ENCODE data around the gene OR5AU1. TPM values are rescaled to one million over a fixed set of nuclear protein-coding genes. Genes with fewer than 3 reads are reported as not detected.
A peak's percentile ranks its signal among the peaks of the same experiment; 100 is the strongest.

The OR5AU1 gene
- total RNA-seq, 2 experiments from 2014 or later: 0.02 TPM; not detected in 1

GRCh38 chr14:21197418-21198205 is 41.7 kb upstream of the OR5AU1 start:
- Mint-ChIP-seq H3K27ac (no peak overlapping the region), H3K36me3 (ENCODE audit: low read depth) (peaks cover 2% of the 10 kb centered on the region), H3K4me3 (no peak overlapping the region), H3K27me3 (no peaks in the 10 kb centered on the region), H3K4me1 (peaks cover 2% of the 10 kb centered on the region), H3K9me3 (ENCODE audit: low read depth) (no peaks in the 10 kb centered on the region)
- ChIA-PET POLR2A (interaction anchor here (0.6 kb wide), 1 partner anchor 15 kb away, joined by 3 read pairs; no protein-coding TSS in a partner anchor), CTCF (interaction anchor here (1.1 kb wide), 1 partner anchor 183 kb away, joined by 4 read pairs; no protein-coding TSS in a partner anchor)
- DNase-seq (no peak), ATAC-seq (no peak)
- intact Hi-C loops (cut with DNase I, micrococcal nuclease): no loop called here

GRCh38 chr14:21194597-21194996 is 38.7 kb upstream of the OR5AU1 start:
- peaks cover 6% of the 10 kb centered on the region for H3K4me1 Mint-ChIP-seq
- H3K4me3 Mint-ChIP-seq: no peak overlapping the region
- H3K27ac Mint-ChIP-seq: no peak overlapping the region

GRCh38 chr14:21192875-21193535 is 37.1 kb upstream of the OR5AU1 start:
- ChIA-PET POLR2A (interaction anchor here (0.6 to 1.5 kb wide), 2 partner anchors 10 to 186 kb away, joined by 4 to 5 read pairs; no protein-coding TSS in a partner anchor), CTCF (interaction anchor here (0.6 to 1.4 kb wide), 6 partner anchors 10 to 178 kb away, joined by 4 to 5 read pairs (median 4); no protein-coding TSS in a partner anchor)
- DNase-seq (no peak), ATAC-seq (no peak)
- peaks cover 6% of the 10 kb centered on the region for H3K4me1 Mint-ChIP-seq
- H3K9me3 Mint-ChIP-seq (ENCODE audit: low read depth): no peaks in the 10 kb centered on the region
- H3K4me3 Mint-ChIP-seq: peak overlapping the region; percentile 53
- H3K36me3 Mint-ChIP-seq (ENCODE audit: low read depth): no peaks in the 10 kb centered on the region
- H3K27ac Mint-ChIP-seq: no peak overlapping the region
- intact Hi-C loops (cut with DNase I, micrococcal nuclease): no loop called here
- H3K27me3 Mint-ChIP-seq: no peaks in the 10 kb centered on the region

More at GRCh38 chr14:21194597-21194996, 38.7 kb upstream of the OR5AU1 start:
- no peaks in the 10 kb centered on the region for H3K36me3 Mint-ChIP-seq (ENCODE audit: low read depth)
- ATAC-seq (no peak), DNase-seq (no peak)
- H3K9me3 Mint-ChIP-seq (ENCODE audit: low read depth): no peaks in the 10 kb centered on the region
- intact Hi-C loops (cut with DNase I, micrococcal nuclease): no loop called here
- ChIA-PET CTCF (no interaction called here), POLR2A (no interaction called here)
- H3K27me3 Mint-ChIP-seq: no peaks in the 10 kb centered on the region

- Mint-ChIP-seq H3K9me3 (ENCODE audit: low read depth) (no peaks in the 10 kb centered on the region), H3K4me1 (peaks cover 4% of the 10 kb centered on the region), H3K4me3 (peak overlapping the region; percentile 53), H3K27me3 (no peaks in the 10 kb centered on the region), H3K27ac (no peak overlapping the region), H3K36me3 (ENCODE audit: low read depth) (no peaks in the 10 kb centered on the region)
- ChIA-PET POLR2A (interaction anchor here (0.7 to 1.5 kb wide), 4 partner anchors 11 to 190 kb away, joined by 3 to 4 read pairs (median 4); no protein-coding TSS in a partner anchor), CTCF (interaction anchor here (0.6 to 1.4 kb wide), 7 partner anchors 11 to 340 kb away, joined by 4 to 5 read pairs (median 4); no protein-coding TSS in a partner anchor)
- ATAC-seq (no peak), DNase-seq (no peak)
- intact Hi-C loops (cut with DNase I, micrococcal nuclease): no loop called here
Observed at GRCh38 chr14:21192447-21192822, 36.6 kb upstream of the OR5AU1 start.

GRCh38 chr14:21191809-21192446 is 36.1 kb upstream of the OR5AU1 start:
- H3K4me3 Mint-ChIP-seq: peak overlapping the region; percentile 53

GRCh38 chr14:21191261-21191808 is 35.5 kb upstream of the OR5AU1 start:
- ATAC-seq (peak; percentile 37), DNase-seq (no peak)
- Mint-ChIP-seq H3K9me3 (ENCODE audit: low read depth) (no peaks in the 10 kb centered on the region), H3K4me1 (peaks cover 4% of the 10 kb centered on the region), H3K4me3 (peak overlapping the region; percentile 53), H3K36me3 (ENCODE audit: low read depth) (no peaks in the 10 kb centered on the region), H3K27ac (peak overlapping the region; percentile 13), H3K27me3 (no peaks in the 10 kb centered on the region)
- intact Hi-C loops (cut with DNase I, micrococcal nuclease): no loop called here
- ChIA-PET CTCF (interaction anchor here (1.3 to 1.4 kb wide), 2 partner anchors 177 to 280 kb away, joined by 3 to 4 read pairs; no protein-coding TSS in a partner anchor), POLR2A (interaction anchor here (1.0 to 1.5 kb wide), 2 partner anchors 12 to 88 kb away, joined by 3 to 4 read pairs; no protein-coding TSS in a partner anchor)

More at GRCh38 chr14:21191809-21192446, 36.1 kb upstream of the OR5AU1 start:
- no peaks in the 10 kb centered on the region for H3K27me3 Mint-ChIP-seq
- ChIA-PET POLR2A (interaction anchor here (0.7 to 1.5 kb wide), 4 partner anchors 11 to 191 kb away, joined by 3 to 4 read pairs (median 4); no protein-coding TSS in a partner anchor), CTCF (interaction anchor here (0.6 to 1.4 kb wide), 4 partner anchors 23 to 341 kb away, joined by 4 read pairs; no protein-coding TSS in a partner anchor)
- intact Hi-C loops (cut with DNase I, micrococcal nuclease): no loop called here
- peak; percentile 94 for ATAC-seq
- H3K27ac Mint-ChIP-seq: peak overlapping the region; percentile 13
- peaks cover 4% of the 10 kb centered on the region for H3K4me1 Mint-ChIP-seq
- peak; percentile 82 for DNase-seq
- no peaks in the 10 kb centered on the region for H3K36me3 Mint-ChIP-seq (ENCODE audit: low read depth)
- H3K9me3 Mint-ChIP-seq (ENCODE audit: low read depth): no peaks in the 10 kb centered on the region

GRCh38 chr14:21185491-21185890 is 29.6 kb upstream of the OR5AU1 start:
- DNase-seq (no peak), ATAC-seq (no peak)
- H3K27ac Mint-ChIP-seq: no peak overlapping the region
- H3K4me3 Mint-ChIP-seq: no peak overlapping the region
- no peaks in the 10 kb centered on the region for H3K4me1 Mint-ChIP-seq
- intact Hi-C loops (cut with DNase I, micrococcal nuclease): no loop called here
- H3K36me3 Mint-ChIP-seq (ENCODE audit: low read depth): no peaks in the 10 kb centered on the region
- H3K27me3 Mint-ChIP-seq: peaks cover 7% of the 10 kb centered on the region
- CTCF ChIA-PET: no interaction called here
- POLR2A ChIA-PET: no interaction called here
- H3K9me3 Mint-ChIP-seq (ENCODE audit: low read depth): no peaks in the 10 kb centered on the region

GRCh38 chr14:21184254-21184653 is 28.4 kb upstream of the OR5AU1 start:
- ATAC-seq (no peak), DNase-seq (no peak)
- CTCF ChIA-PET: interaction anchor here (0.6 to 1.0 kb wide), 2 partner anchors 61 to 81 kb away, joined by 3 read pairs; no protein-coding TSS in a partner anchor

GRCh38 chr14:21182166-21182565 is 26.3 kb upstream of the OR5AU1 start:
- POLR2A ChIA-PET: interaction anchor here (0.7 kb wide), 1 partner anchor 15 kb away, joined by 3 read pairs; no protein-coding TSS in a partner anchor
- CTCF ChIA-PET: interaction anchor here (0.6 kb wide), 2 partner anchors 34 to 341 kb away, joined by 3 read pairs; no protein-coding TSS in a partner anchor

More at GRCh38 chr14:21184254-21184653, 28.4 kb upstream of the OR5AU1 start:
- Mint-ChIP-seq H3K4me1 (no peaks in the 10 kb centered on the region), H3K36me3 (ENCODE audit: low read depth) (no peaks in the 10 kb centered on the region), H3K27ac (no peak overlapping the region), H3K4me3 (no peak overlapping the region), H3K27me3 (peaks cover 7% of the 10 kb centered on the region), H3K9me3 (ENCODE audit: low read depth) (no peaks in the 10 kb centered on the region)
- POLR2A ChIA-PET: interaction anchor here (0.6 kb wide), 1 partner anchor 49 kb away, joined by 3 read pairs; no protein-coding TSS in a partner anchor
- intact Hi-C loops (cut with DNase I, micrococcal nuclease): no loop called here

GRCh38 chr14:21171128-21171527 is 15.3 kb upstream of the OR5AU1 start:
- H3K27ac Mint-ChIP-seq: no peak overlapping the region
- DNase-seq (no peak), ATAC-seq (no peak)
- no peak overlapping the region for H3K4me3 Mint-ChIP-seq
- CTCF ChIA-PET: no interaction called here
- intact Hi-C loops (cut with DNase I, micrococcal nuclease): no loop called here
- peaks cover 6% of the 10 kb centered on the region for H3K27me3 Mint-ChIP-seq
- POLR2A ChIA-PET: no interaction called here
- no peaks in the 10 kb centered on the region for H3K36me3 Mint-ChIP-seq (ENCODE audit: low read depth)
- no peaks in the 10 kb centered on the region for H3K9me3 Mint-ChIP-seq (ENCODE audit: low read depth)
- no peaks in the 10 kb centered on the region for H3K4me1 Mint-ChIP-seq

More at GRCh38 chr14:21182166-21182565, 26.3 kb upstream of the OR5AU1 start:
- Mint-ChIP-seq H3K27me3 (peaks cover 7% of the 10 kb centered on the region), H3K36me3 (ENCODE audit: low read depth) (no peaks in the 10 kb centered on the region), H3K9me3 (ENCODE audit: low read depth) (no peaks in the 10 kb centered on the region), H3K4me1 (no peaks in the 10 kb centered on the region), H3K4me3 (no peak overlapping the region), H3K27ac (no peak overlapping the region)
- ATAC-seq (no peak), DNase-seq (no peak)
- intact Hi-C loops (cut with DNase I, micrococcal nuclease): no loop called here

GRCh38 chr14:21169573-21169972 is 13.7 kb upstream of the OR5AU1 start:
- intact Hi-C loops (cut with DNase I, micrococcal nuclease): no loop called here
- Mint-ChIP-seq H3K9me3 (ENCODE audit: low read depth) (no peaks in the 10 kb centered on the region), H3K27me3 (peaks cover 6% of the 10 kb centered on the region), H3K27ac (no peak overlapping the region), H3K4me3 (no peak overlapping the region), H3K4me1 (no peaks in the 10 kb centered on the region), H3K36me3 (ENCODE audit: low read depth) (no peaks in the 10 kb centered on the region)
- POLR2A ChIA-PET: no interaction called here
- DNase-seq (no peak), ATAC-seq (no peak)
- CTCF ChIA-PET: no interaction called here

Measured in activated CD4-positive, alpha-beta T cell treated with anti-CD3 and anti-CD28 coated beads for 36 hours (primary cell).